HUES48 (cell line): ENCODE measurements around the gene STK17B.

Source experiments
- H3K27ac ChIP-seq: one replicate; pipeline ENCODE4 v1.7.0; 2013; ENCODE audit warnings: low read depth, low read length, inconsistent platforms
- H3K27me3 ChIP-seq: 2 replicates; pipeline ENCODE4 v1.6.1; 2013; ENCODE audit warnings: mild to moderate bottlenecking, low read length; ENCODE audit not compliant: control insufficient read depth, insufficient read depth
- H3K36me3 ChIP-seq: 2 replicates; pipeline ENCODE4 v1.6.1; 2013; ENCODE audit warnings: low read length; ENCODE audit not compliant: control insufficient read depth, insufficient read depth
- H3K4me1 ChIP-seq: 2 replicates; pipeline ENCODE4 v1.6.1; 2013; ENCODE audit warnings: mild to moderate bottlenecking, low read length; ENCODE audit not compliant: control insufficient read depth, insufficient read depth
- H3K4me3 ChIP-seq: 2 replicates; pipeline ENCODE4 v1.5.1; 2013; ENCODE audit warnings: mild to moderate bottlenecking, low read depth, low read length
- H3K9ac ChIP-seq: 2 replicates; pipeline ENCODE4 v1.6.1; 2013; ENCODE audit warnings: mild to moderate bottlenecking, low read depth, low read length, moderate library complexity
- H3K9me3 ChIP-seq: 2 replicates; pipeline ENCODE4 v1.6.1; 2013; ENCODE audit warnings: low read length; ENCODE audit not compliant: control insufficient read depth, insufficient read depth

The STK17B gene

DNA sequence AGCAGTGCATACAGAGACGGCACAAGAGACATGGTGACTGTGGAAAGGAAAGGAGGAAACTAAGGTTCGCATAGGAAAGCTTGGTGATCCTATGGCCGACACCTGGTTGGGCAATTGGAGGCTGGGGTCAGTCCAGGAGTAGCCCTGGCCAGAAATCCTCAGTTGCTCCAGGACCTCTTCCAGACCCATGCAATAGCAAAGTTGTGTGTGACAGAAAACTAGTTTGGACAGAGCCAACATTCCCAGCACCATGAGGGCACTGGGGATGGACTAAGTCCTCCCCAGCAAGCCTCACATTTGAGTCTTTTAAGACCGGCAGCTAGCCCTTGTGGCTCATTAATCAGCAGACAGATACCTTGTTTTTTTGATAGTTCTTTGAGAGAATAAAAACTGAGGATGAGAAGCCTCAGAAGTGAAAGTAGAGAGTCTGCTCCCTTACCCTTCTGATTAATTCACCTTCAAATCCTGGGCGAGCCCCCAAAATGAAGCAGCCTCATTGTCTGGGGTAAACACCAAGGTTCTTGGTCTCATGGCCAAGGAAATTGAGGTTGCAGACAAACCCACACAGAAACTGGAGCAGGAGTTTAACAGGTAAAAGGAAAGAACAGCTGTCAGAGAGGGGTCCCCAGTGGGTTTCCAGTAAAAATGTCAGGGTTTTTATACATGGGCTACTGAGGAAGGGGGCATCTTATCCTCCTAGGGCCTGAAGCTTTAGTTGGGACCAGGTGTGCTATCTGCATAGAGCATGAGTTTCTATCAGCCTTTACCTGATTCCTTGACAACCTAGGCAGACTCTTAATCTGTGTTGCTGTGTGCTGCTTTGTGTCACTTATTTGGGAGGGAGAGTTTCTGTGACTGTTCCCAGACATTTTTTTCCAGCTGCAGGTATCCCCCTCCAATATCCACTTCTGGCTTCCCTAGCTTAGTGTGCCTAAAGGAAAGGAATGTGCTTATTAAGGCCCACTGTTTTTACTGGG is 39.1 kb downstream of the STK17B start:
- no peak overlapping the region for H3K4me3 ChIP-seq
- no peaks in the 10 kb centered on the region for H3K27me3 ChIP-seq
- peaks cover 8% of the 10 kb centered on the region; the same call in 1 of the 2 replicates for H3K4me1 ChIP-seq
- H3K9me3 ChIP-seq, result peaks cover 60% of the 10 kb centered on the region
- H3K9ac ChIP-seq, result no peak overlapping the region
- H3K27ac ChIP-seq, result no peak overlapping the region
- H3K36me3 ChIP-seq, result peaks cover 13% of the 10 kb centered on the region

DNA sequence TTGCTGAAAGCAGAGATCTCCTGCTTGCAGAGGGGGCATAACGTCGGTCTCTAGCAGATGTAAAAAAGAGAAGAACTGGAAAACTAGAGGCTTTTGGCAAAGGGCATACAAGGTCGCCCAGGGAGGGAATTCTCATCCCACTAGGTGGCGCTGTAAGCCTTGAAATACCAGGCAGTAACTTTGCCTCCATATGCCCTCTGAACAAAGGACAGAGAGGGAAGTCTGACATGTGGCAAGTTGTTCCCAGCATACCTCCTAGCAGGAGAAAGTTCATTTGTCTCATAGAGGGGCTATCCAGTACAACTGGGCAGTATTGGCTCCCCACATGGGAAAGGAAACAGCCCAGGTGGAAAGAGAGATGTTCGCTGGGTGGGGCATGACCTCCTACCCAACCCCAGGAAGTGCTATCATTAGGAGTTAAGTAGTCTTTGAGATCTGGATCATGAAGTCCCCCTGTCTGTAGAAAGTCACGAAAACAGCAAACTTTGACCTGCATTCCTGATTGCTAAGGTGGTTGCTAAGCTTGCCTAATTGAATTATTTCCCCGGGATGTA is 39.9 kb downstream of the STK17B start:
- Histone ChIP-seq H3K4me3 (no peak overlapping the region), H3K36me3 (peaks cover 13% of the 10 kb centered on the region), H3K9me3 (peaks cover 63% of the 10 kb centered on the region), H3K27ac (no peak overlapping the region), H3K9ac (no peak overlapping the region), H3K27me3 (no peaks in the 10 kb centered on the region), H3K4me1 (peaks cover 4% of the 10 kb centered on the region; the same call in 1 of the 2 replicates)

DNA sequence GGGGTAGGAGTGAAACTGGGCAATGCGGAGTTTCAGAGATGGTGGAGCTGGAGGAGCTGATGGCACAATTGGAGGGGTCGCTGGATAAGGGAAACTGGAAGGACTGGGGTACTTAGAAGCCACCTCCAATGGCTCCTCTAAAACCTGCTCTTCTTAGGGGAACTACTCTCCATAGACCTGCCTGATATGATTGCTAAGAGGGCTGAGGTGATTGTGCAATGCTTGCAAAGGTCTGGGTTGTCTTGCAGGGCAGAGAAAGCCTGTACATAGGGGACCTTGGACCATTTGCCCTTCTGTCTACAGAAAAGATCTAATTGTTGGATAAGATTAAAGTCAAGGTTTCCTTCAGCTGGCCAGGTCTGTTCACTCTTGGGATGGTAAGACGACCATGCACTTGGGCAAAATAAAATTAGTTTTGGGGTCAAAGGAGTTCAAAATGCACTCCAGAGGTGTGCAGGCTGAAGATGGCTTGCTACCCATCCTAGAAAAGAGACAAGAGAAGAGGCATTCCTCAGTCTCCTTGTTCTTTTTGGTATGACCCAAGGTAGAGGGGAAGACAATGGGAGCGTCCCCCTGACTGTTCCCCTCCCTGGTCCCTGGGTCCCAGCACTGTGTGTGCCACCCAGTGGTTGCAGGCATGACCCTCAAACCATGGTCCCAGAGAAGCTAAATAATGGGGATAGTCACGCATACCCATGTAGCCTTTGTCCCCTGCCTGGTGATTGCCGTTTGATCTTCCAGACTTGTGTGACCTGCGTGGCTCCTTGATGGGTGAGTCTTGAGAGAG is 41.1 kb downstream of the STK17B start:
- H3K4me1 ChIP-seq, result peaks cover 4% of the 10 kb centered on the region; the same call in 1 of the 2 replicates
- H3K9me3 ChIP-seq, result peaks cover 63% of the 10 kb centered on the region
- peaks cover 6% of the 10 kb centered on the region for H3K36me3 ChIP-seq
- H3K27ac ChIP-seq, result no peak overlapping the region
- H3K27me3 ChIP-seq, result no peaks in the 10 kb centered on the region
- H3K9ac ChIP-seq, result no peak overlapping the region
- no peak overlapping the region for H3K4me3 ChIP-seq

DNA sequence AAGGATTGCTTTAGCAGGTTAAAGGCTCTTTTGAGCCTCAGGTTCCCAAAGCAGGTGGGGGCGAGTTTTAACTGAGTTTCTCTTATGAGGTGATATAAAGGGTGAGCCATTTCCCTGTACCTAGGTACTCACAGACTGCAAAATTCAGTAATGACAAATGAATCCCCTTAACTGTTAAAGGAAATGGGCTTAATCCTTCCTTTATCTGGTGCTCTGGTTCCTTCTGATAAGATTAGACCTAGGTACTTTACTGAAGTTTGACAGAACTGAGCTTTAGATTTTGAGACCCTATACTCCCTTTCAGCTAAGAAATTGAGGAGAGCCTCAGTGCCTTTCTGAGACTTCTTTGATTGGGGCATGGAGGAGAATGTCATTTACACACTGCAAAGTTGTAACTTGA is 42.6 kb downstream of the STK17B start:
- peaks cover 57% of the 10 kb centered on the region for H3K9me3 ChIP-seq
- H3K9ac ChIP-seq, result no peak overlapping the region
- H3K36me3 ChIP-seq, result peaks cover 6% of the 10 kb centered on the region
- H3K27me3 ChIP-seq, result no peaks in the 10 kb centered on the region
- no peak overlapping the region for H3K27ac ChIP-seq
- peaks cover 5% of the 10 kb centered on the region; the same call in 1 of the 2 replicates for H3K4me1 ChIP-seq
- no peak overlapping the region for H3K4me3 ChIP-seq

DNA sequence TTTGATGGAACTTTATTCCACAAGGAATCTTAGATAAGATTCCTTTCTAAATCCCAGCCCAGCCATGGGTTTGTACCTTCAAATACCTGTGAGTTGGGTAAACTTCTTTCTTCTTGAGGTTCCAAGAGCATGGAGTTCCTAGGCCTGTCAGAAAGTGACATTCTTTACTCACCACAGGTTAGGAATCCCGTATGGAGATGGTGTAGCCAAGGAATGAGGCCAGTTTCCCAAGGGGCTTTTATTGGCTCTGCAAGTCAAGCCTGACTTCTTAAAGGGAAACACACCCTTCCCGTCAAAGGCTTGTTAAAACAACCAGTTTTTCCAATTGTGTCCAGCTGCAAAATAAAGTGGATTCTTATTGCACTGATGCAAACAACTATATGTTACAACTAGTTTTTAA is 45.8 kb downstream of the STK17B start:
- Histone ChIP-seq H3K36me3 (no peaks in the 10 kb centered on the region), H3K9ac (no peak overlapping the region), H3K4me3 (no peak overlapping the region), H3K27ac (no peak overlapping the region), H3K27me3 (no peaks in the 10 kb centered on the region), H3K9me3 (peaks cover 29% of the 10 kb centered on the region), H3K4me1 (peaks cover 8% of the 10 kb centered on the region; the same call in 1 of the 2 replicates)

DNA sequence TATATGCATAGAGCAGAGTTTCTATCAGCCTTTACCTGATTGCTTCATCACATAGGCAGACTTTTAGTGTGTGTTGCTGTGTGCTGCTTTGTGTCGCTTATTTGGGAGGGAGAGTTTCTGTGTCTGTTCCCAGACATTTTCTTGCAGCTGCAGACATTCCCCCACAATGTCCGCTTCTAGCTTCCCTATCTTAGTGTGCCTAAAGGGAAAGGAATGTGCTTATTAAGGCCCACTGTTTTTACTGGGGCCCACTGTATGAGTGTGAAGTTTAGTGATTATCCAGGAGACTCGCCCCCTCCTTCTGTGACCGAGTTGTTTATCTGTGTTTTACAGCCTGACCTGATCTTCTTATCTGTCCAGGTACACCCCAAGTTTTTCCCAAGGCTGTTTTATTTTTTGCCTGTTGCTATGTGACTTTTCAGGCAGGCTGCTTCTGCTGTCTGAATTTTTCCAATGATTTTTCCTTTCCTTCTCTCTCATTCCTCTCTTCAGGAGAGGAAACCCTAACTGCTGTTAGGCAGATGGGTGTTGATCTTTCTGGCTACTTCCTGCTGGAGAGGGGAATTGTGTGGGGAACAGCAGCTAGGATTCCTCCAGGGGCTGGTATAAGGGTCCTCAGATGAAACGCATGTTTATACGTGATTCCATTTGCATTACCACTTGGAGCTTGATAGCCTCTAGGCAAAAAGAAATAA is 47.6 kb downstream of the STK17B start:
- H3K4me1 ChIP-seq, result peaks cover 8% of the 10 kb centered on the region; the same call in 1 of the 2 replicates
- H3K9me3 ChIP-seq, result peaks cover 19% of the 10 kb centered on the region
- H3K27ac ChIP-seq, result no peak overlapping the region
- H3K9ac ChIP-seq, result no peak overlapping the region
- H3K36me3 ChIP-seq, result no peaks in the 10 kb centered on the region
- no peaks in the 10 kb centered on the region for H3K27me3 ChIP-seq
- no peak overlapping the region for H3K4me3 ChIP-seq

DNA sequence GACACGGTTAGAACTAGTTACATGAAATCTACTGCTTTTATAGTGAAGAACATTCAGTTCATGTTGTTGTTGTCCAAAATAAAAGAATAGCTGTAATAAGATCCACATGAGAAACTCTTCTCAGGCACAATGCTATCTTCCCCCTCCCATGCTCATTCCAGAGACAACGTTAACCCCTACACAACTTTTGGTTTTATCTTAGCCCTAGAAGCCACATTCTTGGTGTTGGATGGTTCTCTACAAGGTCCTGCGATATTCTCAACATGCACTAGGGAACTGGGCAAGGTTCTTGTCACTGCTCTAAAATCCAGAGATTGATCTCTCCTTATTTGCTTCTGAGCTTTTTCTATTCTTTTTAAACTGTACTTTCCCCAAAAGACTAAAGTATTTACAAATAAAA is 51.5 kb downstream of the STK17B start:
- H3K4me1 ChIP-seq, result peaks cover 8% of the 10 kb centered on the region; the same call in 1 of the 2 replicates
- no peak overlapping the region for H3K9ac ChIP-seq
- H3K4me3 ChIP-seq, result no peak overlapping the region
- no peak overlapping the region for H3K27ac ChIP-seq
- no peaks in the 10 kb centered on the region for H3K9me3 ChIP-seq
- H3K36me3 ChIP-seq, result no peaks in the 10 kb centered on the region
- no peaks in the 10 kb centered on the region for H3K27me3 ChIP-seq

DNA sequence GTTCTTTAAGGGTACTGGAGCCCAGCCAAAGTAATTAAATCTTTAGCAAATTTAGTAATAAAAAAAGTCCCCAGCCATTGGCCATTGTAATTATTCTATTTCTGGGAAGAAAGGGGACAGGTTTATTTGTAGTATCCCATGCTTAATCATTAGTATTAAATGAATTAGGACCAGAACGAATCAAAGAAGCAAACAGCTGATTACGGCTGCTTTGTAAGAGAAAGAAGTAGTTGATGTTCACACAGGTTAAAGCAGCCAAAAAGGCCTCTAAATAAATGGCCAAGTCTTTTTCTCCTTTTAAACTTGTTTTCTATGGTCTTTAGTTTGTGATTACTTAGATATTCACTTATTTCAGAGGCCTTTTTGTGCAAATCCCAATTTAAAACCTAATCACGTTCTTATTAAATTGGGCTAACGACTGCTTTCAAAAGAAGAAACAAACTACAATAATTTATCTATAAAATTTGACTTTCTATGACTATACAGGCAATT is 54.1 kb downstream of the STK17B start:
- H3K9ac ChIP-seq, result no peak overlapping the region
- no peak overlapping the region for H3K4me3 ChIP-seq
- no peaks in the 10 kb centered on the region for H3K36me3 ChIP-seq
- no peaks in the 10 kb centered on the region for H3K27me3 ChIP-seq
- peaks cover 22% of the 10 kb centered on the region for H3K4me1 ChIP-seq
- no peak overlapping the region for H3K27ac ChIP-seq
- H3K9me3 ChIP-seq, result no peaks in the 10 kb centered on the region

DNA sequence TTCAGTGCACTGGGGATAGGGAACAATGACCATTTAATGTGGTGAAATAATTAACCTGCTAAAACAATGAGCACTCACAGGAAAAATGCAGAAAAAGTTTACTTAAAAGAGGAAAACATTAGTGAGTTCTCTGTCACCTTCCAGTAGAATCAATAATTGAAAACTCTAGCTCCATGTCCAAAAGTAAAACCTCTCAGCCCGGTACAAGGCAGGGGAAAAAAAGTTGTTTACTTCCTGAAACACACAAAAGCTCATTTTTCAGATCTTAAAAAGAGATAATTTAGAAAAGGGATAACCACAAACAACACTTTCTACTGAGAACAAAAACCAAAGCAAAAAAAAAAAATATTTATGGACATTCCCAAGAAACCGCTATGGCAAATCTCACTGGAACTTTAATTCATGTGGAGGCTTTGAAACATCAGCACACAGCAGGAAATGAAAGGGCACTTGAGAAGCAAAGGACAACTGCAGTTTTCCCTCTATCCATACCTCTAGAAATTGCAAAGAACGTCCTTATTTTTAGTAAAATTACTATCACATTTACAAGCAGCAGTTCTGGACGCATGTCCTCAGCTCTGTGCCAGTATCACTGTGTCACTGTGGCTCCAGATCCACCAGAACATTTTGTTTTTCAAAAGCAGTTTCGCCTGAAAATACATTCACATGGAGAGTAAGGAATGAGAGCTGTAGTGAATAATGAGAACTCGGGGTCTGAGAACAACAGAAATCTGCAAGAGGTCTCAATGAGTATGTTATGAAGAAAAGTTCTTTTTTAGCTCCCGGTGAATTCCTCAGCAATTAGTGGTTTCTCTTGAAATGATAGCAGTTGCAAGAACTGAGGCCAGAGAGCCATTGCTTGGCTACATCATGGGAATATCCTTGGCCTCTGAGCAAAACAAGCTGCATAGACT is 58.1 kb downstream of the STK17B start:
- peak overlapping the region; percentile 51; the same call in 1 of the 2 replicates for H3K9ac ChIP-seq
- H3K9me3 ChIP-seq, result no peaks in the 10 kb centered on the region
- H3K36me3 ChIP-seq, result no peaks in the 10 kb centered on the region
- H3K4me3 ChIP-seq, result peak overlapping the region; percentile 44
- H3K27ac ChIP-seq, result peak overlapping the region; percentile 97
- no peaks in the 10 kb centered on the region for H3K27me3 ChIP-seq
- peaks cover 29% of the 10 kb centered on the region for H3K4me1 ChIP-seq
